Astrocyte of the cerebellum (primary cell): ENCODE measurements around the gene NEK4.

Source experiments
- DNase-seq: peaks from one replicate; pipeline ENCODE4 v3.0.0-alpha.2; 2011; ENCODE audit warnings: low read depth
- H3K4me3 ChIP-seq: 2 replicates; pipeline ENCODE4 v1.5.1; 2011; ENCODE audit warnings: mild to moderate bottlenecking, low read depth, low read length, moderate library complexity
- CTCF ChIP-seq: IDR thresholded peaks from 2 replicates; pipeline ENCODE4 v1.5.1; 2012; ENCODE audit warnings: low read length, low read depth, moderate library complexity, mild to moderate bottlenecking; ENCODE audit errors: missing control alignments
- in situ Hi-C: cut with HindIII; loops from 2 replicates; pipeline ENCODE4 v1.10.0; 2017; ENCODE audit warnings: low sequenced_read_pairs

Gene NEK4

DNA sequence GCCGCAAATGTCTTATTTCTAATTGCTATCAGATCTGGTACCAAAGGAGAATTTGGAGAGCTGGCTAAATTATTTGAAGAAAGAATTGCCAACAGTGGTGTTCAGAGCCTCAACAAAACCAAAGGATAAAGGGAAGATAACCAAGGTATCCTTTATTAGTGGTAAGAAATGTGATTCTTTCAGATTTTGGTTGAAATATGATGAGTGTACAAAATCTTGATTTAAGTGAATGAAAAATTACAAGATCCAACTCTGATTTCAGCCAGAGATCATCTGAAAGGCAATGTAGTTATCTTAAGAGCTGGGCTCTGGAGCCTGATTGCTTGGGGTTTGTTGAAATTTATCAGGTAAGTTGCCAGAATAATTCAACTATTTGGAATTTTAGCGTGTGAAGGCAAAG is 80.2 kb downstream of the NEK4 start:
- no peak for DNase-seq
- in situ Hi-C loops = no loop called here
- no peak overlapping the region for H3K4me3 ChIP-seq
- no peak for TF ChIP-seq CTCF

DNA sequence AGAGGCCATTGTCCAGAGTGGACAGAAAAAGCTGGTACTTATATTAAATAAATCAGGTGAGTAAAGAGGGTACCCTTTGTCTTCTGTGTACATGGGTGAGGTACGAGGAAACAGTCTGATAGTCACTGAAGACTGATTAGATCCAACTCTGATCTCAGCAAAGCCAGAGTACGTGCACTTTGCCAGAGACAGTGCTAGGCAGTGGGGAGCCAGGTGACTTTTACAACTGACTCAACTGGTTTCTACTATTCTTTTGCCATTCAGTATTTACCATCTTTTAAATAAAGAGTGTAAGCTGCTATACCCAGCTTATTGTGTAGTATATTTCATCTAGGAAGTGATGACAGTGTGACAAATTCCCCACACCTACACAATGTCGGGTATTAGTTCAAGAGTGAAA is 81.6 kb downstream of the NEK4 start:
- DNase-seq = no peak
- in situ Hi-C loops = no loop called here
- TF ChIP-seq CTCF = no peak
- no peak overlapping the region for H3K4me3 ChIP-seq

DNA sequence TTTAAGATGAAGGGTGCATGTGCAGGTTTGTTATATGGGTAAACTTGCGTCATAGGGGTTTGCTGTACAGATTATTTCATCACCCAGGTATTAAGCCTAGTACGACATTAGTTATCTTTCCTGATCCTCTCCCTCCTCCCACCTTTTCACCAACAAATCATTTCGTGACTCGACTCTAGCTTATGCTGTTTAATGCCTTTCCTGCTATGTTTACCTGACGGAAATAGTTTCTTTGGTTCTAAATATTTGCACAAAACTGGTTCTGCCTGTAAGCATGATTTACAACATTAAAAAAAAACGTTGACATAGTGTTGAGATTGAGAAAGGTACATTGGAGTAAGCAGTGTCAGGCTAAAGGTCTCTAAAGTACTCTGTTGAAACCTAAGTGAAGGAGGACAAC is 82.5 kb downstream of the NEK4 start:
- H3K4me3 ChIP-seq = no peak overlapping the region
- in situ Hi-C loops = no loop called here
- no peak for TF ChIP-seq CTCF
- DNase-seq = no peak

DNA sequence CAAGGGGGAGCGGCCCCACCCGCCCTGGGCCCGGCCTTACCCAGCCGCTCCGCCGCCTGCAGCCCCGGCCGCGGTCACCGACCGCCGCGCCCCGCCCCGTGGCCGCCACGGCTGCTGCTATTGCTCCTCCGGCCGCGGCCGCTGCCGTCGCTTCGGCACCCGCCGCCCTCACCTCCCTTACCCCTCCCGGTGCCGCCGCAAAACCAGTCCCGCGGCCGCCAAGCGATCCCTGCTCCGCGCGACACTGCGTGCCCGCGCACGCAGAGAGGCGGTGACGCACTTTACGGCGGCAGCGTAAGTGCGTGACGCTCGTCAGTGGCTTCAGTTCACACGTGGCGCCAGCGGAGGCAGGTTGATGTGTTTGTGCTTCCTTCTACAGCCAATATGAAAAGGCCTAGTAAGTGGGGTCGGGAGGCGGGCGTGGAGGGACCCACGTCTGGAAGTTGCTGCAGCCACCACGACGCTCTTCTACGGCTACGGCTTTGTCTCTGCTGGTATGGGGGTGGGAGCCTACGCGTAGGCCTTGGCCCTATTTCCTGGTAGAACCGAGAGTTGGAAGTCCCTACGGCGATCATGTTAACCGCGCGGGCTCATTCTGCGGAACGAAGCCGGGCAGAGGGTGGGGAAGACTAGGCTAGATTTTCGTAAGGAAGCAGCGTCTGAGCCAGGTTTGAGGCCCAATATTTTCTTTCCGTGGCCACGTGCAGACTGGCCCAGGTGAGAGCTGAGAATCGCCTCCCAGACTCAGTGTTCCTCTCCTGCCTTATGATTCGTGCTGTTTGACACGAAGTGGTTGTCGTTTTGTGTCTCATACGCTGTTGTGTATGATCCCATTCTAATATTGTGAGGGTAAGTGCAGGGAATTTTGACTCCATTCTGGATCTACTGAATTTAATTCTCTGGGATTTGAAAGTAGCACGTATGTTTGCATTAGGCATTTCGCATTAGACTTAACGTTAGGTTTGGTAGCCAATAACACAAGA is 84.7 kb downstream of the NEK4 start, which contains the start of the genes GNL3 and PBRM1:
Gene GNL3 (plus strand): TSS at position 324 of the 983 bp plus-strand sequence. CDS start 61 bp downstream, at position 385.
Gene PBRM1 (minus strand): TSS at position 205 of the 983 bp plus-strand sequence.
- H3K4me3 ChIP-seq = peak within 1 kb of the TSS; percentile 69
- in situ Hi-C loops = no loop called here
- TF ChIP-seq CTCF = no peak
- DNase-seq = peak; percentile 90

DNA sequence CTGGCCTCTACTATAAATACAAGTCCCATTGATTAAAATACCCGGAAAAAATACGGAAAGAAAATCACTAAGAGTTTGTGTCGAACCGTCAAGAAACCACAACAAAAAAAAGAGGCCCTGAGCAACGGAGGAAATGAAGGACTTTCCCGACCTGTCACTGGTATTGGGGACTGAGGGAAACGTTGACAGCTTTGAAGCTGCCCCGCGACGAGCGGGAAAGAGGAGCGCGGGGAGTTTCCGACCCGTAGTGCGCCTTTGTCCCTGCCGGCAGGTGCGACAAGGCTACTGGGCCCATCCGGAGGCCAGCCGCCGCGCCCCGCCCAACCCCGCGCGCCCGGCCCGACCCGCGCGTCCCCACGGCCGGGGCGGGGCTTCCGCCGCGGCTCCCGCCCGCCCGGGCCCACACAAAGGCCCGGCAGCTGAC is 85.4 kb downstream of the NEK4 start:
- DNase-seq = no peak
- peak overlapping the region; percentile 69 for H3K4me3 ChIP-seq
- in situ Hi-C loops = no loop called here
- no peak for TF ChIP-seq CTCF

GRCh38 chr3:52684184-52684583 is 86.6 kb downstream of the NEK4 start:
- no peak overlapping the region for H3K4me3 ChIP-seq

More at GRCh38 chr3:52684184-52684583, 86.6 kb downstream of the NEK4 start:
- no peak for TF ChIP-seq CTCF
- DNase-seq = no peak
- in situ Hi-C loops = no loop called here
